HepG2 (cell line): ENCODE measurements around the gene GAREM1. TPM values are rescaled to one million over a fixed set of nuclear protein-coding genes. Genes with fewer than 3 reads are reported as not detected.

ENCODE experiments used
- AFF4 ChIP-seq: sonication (generic); formaldehyde crosslinking; IDR thresholded peaks from 2 replicates; pipeline ENCODE4 v1.4.0; 2020; ENCODE audit warnings: missing genetic modification reagents
- CHD2 ChIP-seq: IDR thresholded peaks from 2 replicates; pipeline ENCODE4 v1.6.1; 2011; ENCODE audit warnings: low read depth, low read length, improper control_type of control experiment
- FOXJ3 ChIP-seq: sonication (generic); formaldehyde crosslinking; IDR thresholded peaks from 2 replicates; pipeline ENCODE4 v1.4.0; 2020; ENCODE audit warnings: missing genetic modification reagents, mild to moderate bottlenecking, borderline replicate concordance
- HDAC1 ChIP-seq: sonication (generic); formaldehyde crosslinking; IDR thresholded peaks from 2 replicates; pipeline ENCODE4 v1.5.1; 2020; ENCODE audit warnings: mild to moderate bottlenecking, missing genetic modification reagents
- HMG20A ChIP-seq: IDR thresholded peaks from 2 replicates; pipeline ENCODE4 v1.6.1; 2016; ENCODE audit warnings: borderline replicate concordance
- JUNB ChIP-seq: sonication (generic); formaldehyde crosslinking; IDR thresholded peaks from 2 replicates; pipeline ENCODE4 v1.8.0; 2022; ENCODE audit warnings: missing genetic modification reagents, mild to moderate bottlenecking, borderline replicate concordance
- KDM2A ChIP-seq: sonication (generic); formaldehyde crosslinking; IDR thresholded peaks from 2 replicates; pipeline ENCODE4 v1.4.0; 2020; ENCODE audit warnings: low read depth, missing genetic modification reagents, borderline replicate concordance
- KLF12 ChIP-seq: sonication (generic); formaldehyde crosslinking; IDR thresholded peaks from 2 replicates; pipeline ENCODE4 v1.4.0; 2020; ENCODE audit warnings: missing genetic modification reagents, borderline replicate concordance
- MXD4 ChIP-seq: IDR thresholded peaks from 2 replicates; pipeline ENCODE4 v1.6.1; 2016; ENCODE audit warnings: mild to moderate bottlenecking, missing biosample characterization, missing genetic modification reagents
- NCOA1 ChIP-seq: sonication (generic); formaldehyde crosslinking; IDR thresholded peaks from 2 replicates; pipeline ENCODE4 v1.9.0; 2021; ENCODE audit warnings: missing genetic modification reagents
- NONO ChIP-seq, 2 experiments: fragments of 450-650 bp in 1 of 2; sonication (generic) in 1 of 2; formaldehyde crosslinking in 1 of 2; IDR thresholded peaks in 1 of 2; conservative IDR thresholded peaks in 1 of 2; 2 replicates each; pipeline versions ENCODE4 v1.6.1 to v1.8.0; 2017 to 2022; ENCODE audit warnings: mild to moderate bottlenecking in 1 of 2, missing genetic modification reagents in 1 of 2, moderate library complexity in 1 of 2
- POLR2AphosphoS5 ChIP-seq: IDR thresholded peaks from 2 replicates; pipeline ENCODE4 v1.6.1; 2012; ENCODE audit warnings: low read depth, low read length
- SMAD9 ChIP-seq: sonication (generic); formaldehyde crosslinking; IDR thresholded peaks from 2 replicates; pipeline ENCODE4 v1.5.1; 2020; ENCODE audit warnings: mild to moderate bottlenecking, missing genetic modification reagents
- SOX6 ChIP-seq, 2 experiments: fragments of 450-650 bp in 1 of 2; sonication (generic) in 1 of 2; formaldehyde crosslinking in 1 of 2; IDR thresholded peaks; 2 replicates each; pipeline versions ENCODE4 v1.4.0 to v1.6.1; 2017 to 2020; ENCODE audit warnings: antibody characterized with exemption in 1 of 2, mild to moderate bottlenecking in 1 of 2, missing genetic modification reagents in 1 of 2
- TCF12 ChIP-seq, 2 experiments: fragments of 450-650 bp in 1 of 2; sonication (generic) in 1 of 2; formaldehyde crosslinking in 1 of 2; IDR thresholded peaks; 2 replicates each; pipeline versions ENCODE4 v1.6.1 to v1.8.0; 2017 to 2022; ENCODE audit warnings: antibody characterized with exemption in 1 of 2, mild to moderate bottlenecking in 1 of 2, missing genetic modification reagents in 1 of 2, moderate library complexity in 1 of 2
- TCF7 ChIP-seq: sonication (generic); IDR thresholded peaks from 2 replicates; pipeline ENCODE4 v1.6.1; 2016; ENCODE audit warnings: antibody characterized with exemption, low read depth
- TCF7L2 ChIP-seq: IDR thresholded peaks from 2 replicates; pipeline ENCODE4 v1.6.1; 2011; ENCODE audit warnings: mild to moderate bottlenecking, low read depth, low read length, moderate library complexity
- TP53 ChIP-seq: sonication (generic); formaldehyde crosslinking; conservative IDR thresholded peaks from 2 replicates; pipeline ENCODE4 v1.4.0; 2020; ENCODE audit warnings: missing genetic modification reagents
- YEATS2 ChIP-seq: sonication (generic); formaldehyde crosslinking; IDR thresholded peaks from 2 replicates; pipeline ENCODE4 v1.4.0; 2020; ENCODE audit warnings: missing genetic modification reagents, borderline replicate concordance
- ZBTB20 ChIP-seq: sonication (generic); formaldehyde crosslinking; IDR thresholded peaks from 2 replicates; pipeline ENCODE4 v1.8.1; 2023; ENCODE audit warnings: missing genetic modification reagents, low read depth, mild to moderate bottlenecking, borderline replicate concordance
- ZNF251 ChIP-seq: sonication (generic); formaldehyde crosslinking; IDR thresholded peaks from 2 replicates; pipeline ENCODE4 v1.9.0; 2021; ENCODE audit warnings: mild to moderate bottlenecking, missing genetic modification reagents
- ZNF343 ChIP-seq: sonication (generic); formaldehyde crosslinking; IDR thresholded peaks from 2 replicates; pipeline ENCODE4 v1.4.0; 2020; ENCODE audit warnings: mild to moderate bottlenecking, missing genetic modification reagents
- ZNF350 ChIP-seq: sonication (generic); formaldehyde crosslinking; IDR thresholded peaks from 2 replicates; pipeline ENCODE4 v1.4.0; 2020; ENCODE audit warnings: mild to moderate bottlenecking, low read depth, missing genetic modification reagents, borderline replicate concordance
- ZNF549 ChIP-seq: sonication (generic); formaldehyde crosslinking; IDR thresholded peaks from 2 replicates; pipeline ENCODE4 v1.5.0; 2020; ENCODE audit warnings: missing genetic modification reagents
- ZNF564 ChIP-seq: sonication (generic); formaldehyde crosslinking; IDR thresholded peaks from 2 replicates; pipeline ENCODE4 v1.8.1; 2023; ENCODE audit warnings: mild to moderate bottlenecking, missing genetic modification reagents
- ZNF570 ChIP-seq: sonication (generic); formaldehyde crosslinking; IDR thresholded peaks from 2 replicates; pipeline ENCODE4 v1.4.0; 2020; ENCODE audit warnings: mild to moderate bottlenecking, missing genetic modification reagents, borderline replicate concordance
- ZNF605 ChIP-seq: sonication (generic); formaldehyde crosslinking; IDR thresholded peaks from 2 replicates; pipeline ENCODE4 v1.8.0; 2022; ENCODE audit warnings: mild to moderate bottlenecking, missing genetic modification reagents
- ZNF629 ChIP-seq: sonication (generic); formaldehyde crosslinking; conservative IDR thresholded peaks from 2 replicates; pipeline ENCODE4 v1.5.0; 2020; ENCODE audit warnings: missing genetic modification reagents
- ZNF713 ChIP-seq: sonication (generic); formaldehyde crosslinking; IDR thresholded peaks from 2 replicates; pipeline ENCODE4 v1.4.0; 2020; ENCODE audit warnings: mild to moderate bottlenecking, missing genetic modification reagents
- ZNF780A ChIP-seq: sonication (generic); formaldehyde crosslinking; IDR thresholded peaks from 2 replicates; pipeline ENCODE4 v1.8.0; 2022; ENCODE audit warnings: mild to moderate bottlenecking, missing genetic modification reagents, moderate library complexity
- ZNF878 ChIP-seq: sonication (generic); formaldehyde crosslinking; IDR thresholded peaks from 2 replicates; pipeline ENCODE4 v1.8.1; 2023; ENCODE audit warnings: mild to moderate bottlenecking, missing genetic modification reagents, moderate library complexity
- polyA plus RNA-seq, 8 experiments: library from polyadenylated mRNA; depleted of rRNA in 3 of 8; stranded (reverse) in 7 of 8; unstranded in 1 of 8; fragments of >200 nt; fragmentation: Illumina TruSeq in 4 of 8; extraction: Trizol in 4 of 8; gene quantifications; 2 replicates each; pipeline versions ENCODE4 v1.2.1 to v1.2.3, GENCODE V29; 2011 to 2016; ENCODE audit warnings: low read depth in 4 of 8, missing spikeins in 1 of 8, mixed read lengths in 1 of 8; ENCODE audit not compliant: insufficient read depth in 1 of 8
- total RNA-seq, 5 experiments: library from RNA; depleted of rRNA; stranded (reverse); fragments of >200 nt; fragmentation: Illumina TruSeq; extraction: Trizol; gene quantifications; 2 replicates each; pipeline ENCODE4 v1.2.3, GENCODE V29; 2016; ENCODE audit warnings: low read depth in 1 of 5

Gene GAREM1
- total and polyA plus RNA-seq, 2 of the 13 experiments (the other 11 are each of a cell fraction or from before 2014, with no cell fraction given) = 2.5 to 2.9 TPM

- no peak for TF ChIP-seq NCOA1
- TF ChIP-seq ZNF878 = no peak
- no peak for TF ChIP-seq SOX6 (IDR thresholded peaks at IDR 0.05)
- peak; percentile 77 for TF ChIP-seq SOX6 (CRISPR knock-in tag; IDR thresholded peaks at IDR 0.05)
- 0 out of 2 replicates have a peak, but pooled peaks have one; percentile 31 for TF ChIP-seq HDAC1 (CRISPR knock-in tag)
- no peak for TF ChIP-seq TP53 (CRISPR knock-in tag)
- no peak for TF ChIP-seq ZNF549 (CRISPR knock-in tag)
- TF ChIP-seq SMAD9 (CRISPR knock-in tag) = no peak
- no peak for TF ChIP-seq AFF4 (CRISPR knock-in tag)
- TF ChIP-seq MXD4 (CRISPR knock-in tag) = no peak
- TF ChIP-seq TCF12 (IDR thresholded peaks at IDR 0.05) = no peak
- TF ChIP-seq TCF12 (CRISPR knock-in tag; IDR thresholded peaks at IDR 0.05) = no peak
- TF ChIP-seq ZNF570 (CRISPR knock-in tag) = no peak
- TF ChIP-seq ZNF564 = no peak
- peak; percentile 78; the same call in 1 of the 2 replicates for TF ChIP-seq HMG20A (CRISPR knock-in tag)
- TF ChIP-seq ZNF343 (CRISPR knock-in tag) = no peak
- no peak for TF ChIP-seq ZNF713 (CRISPR knock-in tag)
- no peak for TF ChIP-seq ZNF605 (CRISPR knock-in tag)
- TF ChIP-seq ZNF629 = no peak
- TF ChIP-seq KLF12 (CRISPR knock-in tag) = no peak
- 0 out of 2 replicates have a peak, but pooled peaks have one; percentile 19 for TF ChIP-seq YEATS2 (CRISPR knock-in tag)
- TF ChIP-seq ZBTB20 (CRISPR knock-in tag) = no peak
- TF ChIP-seq TCF7L2 = no peak
- no peak for TF ChIP-seq ZNF251 (CRISPR knock-in tag)
- TF ChIP-seq TCF7 = no peak
- TF ChIP-seq ZNF350 (CRISPR knock-in tag) = no peak
- TF ChIP-seq NONO (IDR thresholded peaks at IDR 0.05) = no peak
- TF ChIP-seq NONO (CRISPR knock-in tag; conservative IDR thresholded peaks at IDR 0.05) = 0 out of 2 replicates have a peak, but pooled peaks have one; percentile 42
- no peak for TF ChIP-seq CHD2
- TF ChIP-seq POLR2AphosphoS5 = no peak
- no peak; the same call in 1 of the 2 replicates for TF ChIP-seq FOXJ3 (CRISPR knock-in tag)
- TF ChIP-seq KDM2A (CRISPR knock-in tag) = no peak
- TF ChIP-seq ZNF780A (CRISPR knock-in tag) = peak; percentile 58; the same call in 1 of the 2 replicates
- no peak for TF ChIP-seq JUNB (CRISPR knock-in tag)
Measured at GRCh38 chr18:32213693-32214092, 257.0 kb downstream of the GAREM1 start (continued).
